Measurements from ENCODE around the gene SPRED1.
"Not testable (repeated sequence)": the region's sequence is repeated elsewhere in the genome, so short reads cannot be mapped to it uniquely, and the experiment has no call there.

SPRED1 gene

DNA sequence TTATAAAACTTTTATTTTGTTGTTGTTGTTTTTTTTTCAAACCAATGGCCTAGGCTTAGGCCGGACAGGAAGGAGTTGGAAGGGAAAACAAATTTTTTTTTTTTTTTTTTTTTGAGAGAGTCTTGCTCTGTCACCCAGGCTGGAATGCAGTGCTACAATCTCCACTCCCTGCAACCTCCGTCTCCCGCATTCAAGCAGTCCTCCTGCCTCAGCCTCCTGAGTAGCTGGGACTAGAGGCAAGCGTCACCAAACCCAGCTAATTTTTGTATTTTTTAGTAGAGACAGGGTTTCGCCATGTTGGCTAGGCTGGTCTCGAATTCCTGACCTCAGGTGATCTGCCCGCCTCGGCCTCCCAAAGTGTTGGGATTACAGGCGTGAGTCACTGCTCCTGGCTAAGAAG, 15.6 kb upstream of the SPRED1 start:
- DNase-seq: not testable (repeated sequence)

DNA sequence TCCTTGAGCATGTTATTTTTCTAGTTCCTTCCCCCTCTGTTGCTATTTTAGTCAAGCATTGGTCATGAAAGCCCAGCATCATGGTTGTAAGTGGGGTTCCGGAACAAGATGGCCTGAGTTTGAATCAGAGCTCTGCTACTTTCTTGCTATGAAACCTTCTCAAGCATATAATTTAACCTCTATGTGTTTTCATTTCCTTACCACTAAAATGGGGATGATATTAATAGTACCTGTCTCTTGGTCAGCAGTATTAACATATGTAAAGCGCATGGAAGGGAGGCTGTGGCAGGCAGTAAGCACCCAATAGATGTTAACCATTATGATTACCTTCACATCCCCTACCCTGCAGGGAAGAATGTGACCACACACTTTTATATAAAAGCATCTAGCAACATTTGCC, 14.3 kb upstream of the SPRED1 start:
- DNase-seq: no peak

DNA sequence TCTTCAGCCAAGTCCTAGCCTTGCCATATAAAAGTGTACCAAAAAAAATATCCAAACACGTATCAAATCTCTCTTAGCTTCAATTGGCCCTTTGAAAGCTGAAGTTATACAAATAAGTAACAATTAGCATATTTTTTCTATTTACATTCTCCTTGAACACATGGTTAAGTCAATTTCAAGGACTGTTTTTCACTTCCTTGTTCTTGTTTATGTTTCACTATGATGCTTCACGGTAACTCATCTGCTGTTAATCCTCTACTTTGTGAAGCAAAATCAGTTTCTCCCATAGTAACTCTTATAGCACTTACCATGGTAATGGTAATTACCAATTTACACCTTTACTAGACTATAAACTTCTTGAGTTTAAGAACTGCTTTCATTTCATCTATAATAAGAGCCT, 10.6 kb upstream of the SPRED1 start:
- DNase-seq: no peak

- DNase-seq: no peak
Observed at GRCh38 chr15:38243278-38244055, 9.2 kb upstream of the SPRED1 start.

GRCh38 chr15:38247336-38247735, 5.3 kb upstream of the SPRED1 start:
- no peak for DNase-seq

DNA sequence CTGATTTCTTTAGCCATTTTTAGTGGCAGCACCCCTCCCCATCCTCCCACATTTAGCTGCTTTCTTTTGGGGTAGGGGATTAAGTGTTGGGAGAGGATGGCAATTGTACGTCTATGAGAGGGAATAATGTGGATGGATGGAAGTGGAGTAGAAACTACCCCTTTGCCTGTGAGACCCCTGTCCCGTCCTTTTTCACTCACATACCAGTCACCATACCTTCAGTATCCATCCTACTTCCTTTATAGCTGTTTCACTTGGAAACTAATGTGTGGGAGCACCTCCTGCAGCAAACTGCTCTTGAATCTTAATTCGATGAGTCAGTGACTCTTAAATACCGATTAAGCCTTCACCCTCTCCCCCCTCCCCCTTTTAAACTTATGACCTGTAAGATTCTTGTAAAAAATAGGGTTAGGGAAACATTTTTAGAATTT, 730 bp downstream of the SPRED1 start:
- DNase-seq: no peak

GRCh38 chr15:38254051-38254883, 1.6 kb downstream of the SPRED1 start:
- peak; percentile 36 for DNase-seq

DNA sequence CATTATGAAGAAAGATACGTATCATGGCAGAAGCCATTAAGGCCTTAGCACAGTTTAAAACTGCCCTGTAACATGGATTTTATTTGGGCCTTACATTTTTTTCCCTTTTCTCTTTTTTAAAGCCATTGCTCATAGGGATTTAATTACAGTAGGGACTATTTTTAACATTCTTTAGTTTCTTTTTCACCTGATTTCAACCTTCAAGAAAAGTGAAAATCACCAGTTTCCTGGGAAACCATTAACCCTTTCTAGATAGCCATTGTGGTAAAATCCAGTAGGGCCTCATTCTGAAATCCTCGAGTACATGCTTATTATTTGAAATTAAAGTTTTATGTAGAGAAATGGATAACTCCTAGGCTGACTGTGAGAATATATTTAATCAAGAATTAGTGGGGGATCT, 3.1 kb downstream of the SPRED1 start:
- DNase-seq: no peak

- DNase-seq: no peak
Observed at GRCh38 chr15:38257676-38258075, 5.0 kb downstream of the SPRED1 start.

GRCh38 chr15:38259134-38259533, 6.5 kb downstream of the SPRED1 start:
- DNase-seq: no peak

GRCh38 chr15:38260077-38260476, 7.4 kb downstream of the SPRED1 start:
- no peak for DNase-seq

DNA sequence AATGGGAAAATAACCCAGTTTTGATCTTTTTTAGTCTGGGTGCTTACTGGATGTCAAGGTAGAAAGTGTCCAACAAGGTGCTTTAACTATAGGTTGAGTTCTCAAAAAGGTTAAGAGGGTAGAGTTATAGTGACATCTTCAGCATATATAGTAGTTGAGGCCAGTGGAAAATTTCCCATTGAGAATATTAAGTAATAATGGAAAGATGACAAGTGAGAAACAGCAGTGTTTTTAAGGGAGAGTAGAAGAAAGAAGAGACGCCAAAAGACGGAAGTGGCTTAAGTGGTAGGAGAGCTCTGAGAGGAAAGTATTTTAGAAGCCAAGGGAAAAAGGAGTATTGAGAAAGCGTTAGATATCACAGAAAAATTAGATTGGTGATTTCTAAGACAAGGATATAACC, 10.6 kb downstream of the SPRED1 start:
- DNase-seq: no peak

DNA sequence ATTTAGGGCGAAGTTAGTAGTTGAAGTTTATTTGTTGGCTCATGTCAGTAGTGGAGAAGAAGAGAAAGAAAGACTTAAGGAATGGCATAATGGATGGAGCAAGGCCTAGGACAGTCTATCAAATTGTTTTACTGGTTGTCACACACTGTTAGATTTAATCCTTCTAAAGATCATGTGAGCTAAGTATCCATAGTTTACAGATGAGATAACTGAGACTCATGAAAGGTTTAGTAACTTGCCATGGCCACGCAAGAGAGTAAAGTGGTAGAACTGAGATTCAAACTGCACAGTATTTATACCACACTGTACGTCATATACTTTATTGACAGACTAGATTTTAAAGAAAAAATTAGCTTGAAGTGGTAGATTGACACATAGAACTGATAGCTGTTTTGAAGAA, 11.4 kb downstream of the SPRED1 start:
- DNase-seq: no peak

DNA sequence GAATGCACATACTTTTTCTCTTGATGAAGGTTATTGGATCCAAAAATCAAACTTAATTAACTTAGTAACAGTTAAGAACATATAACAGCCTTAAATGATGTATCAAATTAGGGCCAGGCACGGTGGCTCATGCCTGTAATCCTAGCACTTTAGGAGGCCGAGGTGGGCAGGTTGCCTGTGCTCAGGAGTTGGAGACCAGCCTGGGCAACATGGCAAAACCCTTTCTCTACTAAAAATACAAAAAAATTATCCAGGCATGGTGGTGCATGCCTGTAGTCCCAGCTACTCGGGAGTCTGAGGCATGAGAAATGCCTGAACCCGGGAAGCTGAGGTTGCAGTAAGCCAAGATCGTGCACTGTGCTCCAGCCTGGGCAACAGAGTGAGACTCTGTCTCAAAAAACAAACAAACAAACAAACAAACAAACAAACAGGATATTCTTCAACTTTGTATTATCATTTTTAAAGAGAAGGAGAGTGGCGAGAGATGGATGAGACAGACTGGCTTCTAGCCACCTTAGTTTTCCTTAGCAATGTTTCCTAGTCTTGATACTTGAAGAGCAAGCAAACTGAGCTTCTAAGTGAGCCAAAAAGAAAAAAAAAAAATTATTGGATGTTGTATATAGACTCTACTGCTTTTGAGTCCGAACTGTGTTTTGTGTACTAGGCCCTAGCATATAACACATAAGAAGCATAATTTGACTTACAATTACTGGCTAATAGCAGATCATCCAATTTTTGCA, 13.8 kb downstream of the SPRED1 start:
- DNase-seq: no peak

DNA sequence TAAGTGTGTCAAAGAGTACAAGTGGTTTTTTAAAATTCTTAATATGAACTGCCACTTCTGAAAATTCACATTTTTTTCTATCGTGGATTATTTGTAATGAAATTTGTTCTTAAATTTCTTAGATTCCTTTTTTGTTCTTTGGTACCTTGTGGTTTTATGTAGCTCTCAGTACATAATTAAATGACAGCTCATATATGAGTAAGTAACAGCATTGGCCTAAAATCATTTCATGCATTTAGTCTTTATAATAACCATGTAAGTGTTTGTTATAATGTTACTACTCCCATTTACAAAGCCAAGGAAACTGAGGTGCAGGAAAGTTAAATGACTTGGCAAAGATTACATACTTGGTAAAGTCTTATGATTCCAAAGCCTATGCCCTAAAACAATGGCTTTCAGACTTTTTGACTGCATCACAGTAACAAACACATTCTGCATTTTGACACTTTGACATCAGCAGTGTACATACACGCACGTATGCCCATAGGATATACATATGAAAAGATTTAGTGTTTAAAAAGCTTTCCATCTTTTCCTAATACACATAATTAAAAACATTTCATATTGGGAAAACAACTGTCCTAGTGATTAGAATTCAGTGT, 14.9 kb downstream of the SPRED1 start:
- DNase-seq: no peak

GRCh38 chr15:38271144-38271543, 18.5 kb downstream of the SPRED1 start:
- no peak for DNase-seq

DNA sequence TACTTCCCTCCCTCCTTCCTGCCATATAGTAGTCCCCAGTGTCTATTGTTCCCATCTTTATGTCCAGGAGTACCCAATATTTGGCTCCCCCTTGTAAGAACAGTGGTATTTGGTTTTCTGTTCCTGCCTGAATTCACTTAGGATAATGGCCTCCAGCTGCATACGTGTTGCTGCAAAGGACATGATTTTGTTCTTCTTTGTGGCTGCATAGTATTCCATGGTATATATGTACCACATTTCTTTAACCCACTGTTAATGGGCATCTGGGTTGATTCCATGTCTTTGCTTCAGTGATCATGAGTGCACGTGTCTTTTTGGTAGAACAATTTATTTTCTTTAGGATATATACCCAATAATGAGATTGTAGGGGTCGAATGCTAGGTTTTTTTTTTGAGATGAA, 19.3 kb downstream of the SPRED1 start:
- no peak for DNase-seq

DNA sequence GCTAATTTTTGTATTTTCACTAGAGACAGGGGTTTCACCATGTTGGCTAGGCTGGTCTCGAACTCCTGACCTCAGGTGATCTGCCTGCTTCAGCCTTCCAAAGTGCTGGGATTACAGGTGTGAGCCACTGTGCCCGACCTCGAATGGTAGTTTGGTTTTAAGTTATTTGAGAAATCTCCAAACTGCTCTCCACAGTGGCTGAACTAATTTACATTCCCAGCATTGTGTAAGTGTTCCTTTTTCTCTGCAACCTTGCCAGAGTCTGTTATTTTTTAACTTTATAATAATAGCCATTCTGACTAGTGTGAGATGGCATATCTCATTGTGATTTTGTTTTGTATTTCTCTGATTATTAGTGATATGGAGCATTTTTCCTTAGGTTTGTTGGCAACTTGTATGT, 19.8 kb downstream of the SPRED1 start:
- DNase-seq: not testable (repeated sequence)

DNA sequence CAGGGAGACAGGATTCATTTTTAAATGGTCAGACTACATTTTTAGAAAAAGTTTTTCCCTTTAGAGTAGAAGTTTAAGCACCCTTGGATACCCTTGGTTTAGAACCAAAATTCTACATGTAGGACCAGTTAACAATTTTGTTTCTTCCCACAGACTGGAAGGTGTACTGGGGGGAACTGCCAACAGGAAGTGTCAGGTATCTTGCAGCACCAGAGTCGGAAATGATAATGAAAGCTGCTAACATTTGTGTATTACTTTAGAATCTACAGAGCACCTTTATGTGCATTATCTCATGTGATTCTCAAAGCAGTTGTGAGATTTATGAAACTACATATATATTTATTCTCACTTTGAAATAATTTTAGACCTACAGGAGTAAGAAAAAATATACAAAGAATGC, 21.5 kb downstream of the SPRED1 start:
- DNase-seq: no peak

GRCh38 chr15:38275959-38276358, 23.3 kb downstream of the SPRED1 start:
- no peak for DNase-seq

- not testable (repeated sequence) for DNase-seq
Observed at GRCh38 chr15:38277281-38277680, 24.6 kb downstream of the SPRED1 start.

DNA sequence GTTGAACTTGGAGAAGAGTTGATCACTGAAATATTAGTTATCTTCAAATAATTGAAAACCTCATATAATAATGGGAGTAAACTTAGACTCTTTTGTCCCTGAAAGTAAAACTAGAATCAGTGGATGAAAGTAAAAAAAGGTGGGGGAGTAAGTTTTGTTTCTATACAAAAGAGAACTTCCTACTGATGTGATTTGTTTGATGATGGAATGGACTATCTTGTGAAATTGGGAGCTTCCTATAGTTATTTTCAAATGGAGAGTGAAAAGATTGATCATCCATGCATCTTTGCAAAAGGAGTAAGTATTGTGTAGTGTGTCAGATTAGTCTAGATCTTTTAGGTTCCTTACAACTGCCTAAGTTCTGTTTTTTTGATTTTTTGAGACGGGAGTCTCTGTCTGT, 28.4 kb downstream of the SPRED1 start:
- DNase-seq: no peak

GRCh38 chr15:38283010-38283409, 30.4 kb downstream of the SPRED1 start:
- no peak for DNase-seq
